Rectal smooth muscle tissue (tissue), 1 donor: Measurements from ENCODE around the gene PRSS33.
A peak's percentile ranks its signal among the peaks of the same experiment; 100 is the strongest.

Experiments used
- H3K27ac ChIP-seq: one replicate; pipeline ENCODE4 v1.7.0; 2013; ENCODE audit warnings: low read depth, low read length, inconsistent platforms
- H3K27me3 ChIP-seq: one replicate; pipeline ENCODE4 v1.7.0; 2013; ENCODE audit warnings: low read length; ENCODE audit not compliant: control insufficient read depth, insufficient read depth
- H3K36me3 ChIP-seq: one replicate; pipeline ENCODE4 v1.7.0; 2013; ENCODE audit warnings: low read length; ENCODE audit not compliant: control insufficient read depth, insufficient read depth
- H3K4me1 ChIP-seq: one replicate; pipeline ENCODE4 v1.7.0; 2013; ENCODE audit warnings: low read length; ENCODE audit not compliant: control insufficient read depth, insufficient read depth
- H3K4me3 ChIP-seq: one replicate; pipeline ENCODE4 v1.7.0; 2013; ENCODE audit warnings: low read length
- H3K9ac ChIP-seq: one replicate; pipeline ENCODE4 v1.7.0; 2013; ENCODE audit warnings: low read length

Gene PRSS33

DNA sequence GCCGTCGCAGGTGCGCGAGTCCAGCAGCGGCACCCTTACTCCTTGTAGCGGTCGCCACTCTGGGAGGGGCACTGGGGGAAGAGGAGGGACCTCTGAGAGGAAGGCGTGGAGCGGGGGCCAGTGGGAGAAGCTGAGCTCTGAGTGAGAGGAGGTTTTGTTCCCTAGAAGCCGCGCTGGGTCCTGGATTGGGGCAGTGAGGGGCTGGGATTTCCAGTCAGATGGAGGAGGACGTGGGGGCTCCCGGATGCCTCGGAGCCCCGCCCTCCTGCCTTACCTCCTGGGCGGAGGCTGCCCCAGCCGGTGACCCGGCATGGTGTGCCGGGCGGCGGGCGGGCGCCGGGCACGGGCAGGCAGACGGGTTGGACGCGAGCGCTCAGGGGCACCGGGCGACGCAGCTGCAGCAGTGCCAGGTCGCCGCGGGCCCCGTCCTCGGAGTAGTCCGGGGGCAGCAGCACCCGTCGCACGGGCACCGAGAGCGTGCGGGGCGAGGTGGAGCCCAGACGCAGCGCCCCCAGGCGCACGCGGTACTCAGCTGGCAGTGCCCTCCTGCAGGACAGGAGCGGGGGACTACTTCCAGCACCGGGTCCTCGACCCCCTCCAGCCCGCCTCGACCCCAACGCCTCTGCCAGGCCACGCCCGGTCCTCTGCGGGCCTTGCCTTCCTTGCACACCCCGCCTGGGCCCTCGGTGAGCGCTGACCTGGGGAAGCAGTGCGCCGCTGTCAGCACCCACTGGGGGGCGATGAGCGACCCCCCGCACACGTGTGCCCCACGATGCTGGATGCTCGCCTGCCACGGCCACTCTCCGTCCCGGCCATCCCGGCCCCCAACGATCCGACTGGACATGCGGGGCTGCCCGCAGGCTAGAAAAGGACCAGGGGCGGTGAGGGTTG lies 2.0 kb downstream of the PRSS33 start:
- Histone ChIP-seq H3K27ac (no peak overlapping the region), H3K27me3 (peaks cover 19% of the 10 kb centered on the region), H3K4me1 (no peaks in the 10 kb centered on the region), H3K36me3 (no peaks in the 10 kb centered on the region), H3K9ac (no peak overlapping the region), H3K4me3 (peak overlapping the region; percentile 43)

DNA sequence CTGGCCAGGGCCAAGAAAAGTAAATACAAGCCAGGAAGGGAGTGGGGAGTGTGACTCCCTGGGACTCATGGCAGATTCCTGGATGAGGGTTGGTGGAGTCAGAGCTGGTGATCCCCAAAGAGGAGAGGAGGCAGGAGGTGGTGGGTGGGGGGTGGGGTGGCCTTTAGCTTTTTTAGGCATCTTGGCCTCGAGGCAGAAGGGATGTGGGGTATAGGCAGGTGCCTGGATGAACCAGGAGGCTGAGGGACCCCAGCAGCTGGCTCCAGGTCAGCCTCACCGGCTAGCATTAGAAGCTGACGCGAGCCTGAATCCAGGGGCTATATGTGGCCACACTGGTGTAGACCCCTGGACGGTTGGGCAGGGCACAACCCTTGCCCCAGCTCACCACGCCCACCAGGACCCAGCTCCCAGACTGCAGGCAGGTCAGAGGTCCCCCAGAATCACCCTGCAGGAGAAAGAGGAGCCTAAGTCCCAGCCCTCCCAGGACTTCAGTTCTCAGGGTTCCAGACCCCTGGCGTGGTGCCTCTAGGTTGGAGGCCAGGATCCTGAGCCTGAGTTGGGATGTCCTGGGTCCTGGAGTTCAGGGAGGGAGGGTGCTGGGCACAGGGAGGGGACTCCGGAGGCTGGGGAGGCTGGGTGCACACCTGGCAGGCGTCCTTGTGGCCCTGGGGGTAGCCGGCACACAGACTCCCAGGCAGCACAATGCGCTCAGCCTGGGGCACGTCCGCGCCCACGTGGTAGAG lies 2.8 kb downstream of the PRSS33 start:
- peaks cover 19% of the 10 kb centered on the region for H3K27me3 ChIP-seq
- no peaks in the 10 kb centered on the region for H3K4me1 ChIP-seq
- H3K36me3 ChIP-seq, result no peaks in the 10 kb centered on the region
- no peak overlapping the region for H3K27ac ChIP-seq
- no peak overlapping the region for H3K9ac ChIP-seq
- H3K4me3 ChIP-seq, result peak overlapping the region; percentile 43

DNA sequence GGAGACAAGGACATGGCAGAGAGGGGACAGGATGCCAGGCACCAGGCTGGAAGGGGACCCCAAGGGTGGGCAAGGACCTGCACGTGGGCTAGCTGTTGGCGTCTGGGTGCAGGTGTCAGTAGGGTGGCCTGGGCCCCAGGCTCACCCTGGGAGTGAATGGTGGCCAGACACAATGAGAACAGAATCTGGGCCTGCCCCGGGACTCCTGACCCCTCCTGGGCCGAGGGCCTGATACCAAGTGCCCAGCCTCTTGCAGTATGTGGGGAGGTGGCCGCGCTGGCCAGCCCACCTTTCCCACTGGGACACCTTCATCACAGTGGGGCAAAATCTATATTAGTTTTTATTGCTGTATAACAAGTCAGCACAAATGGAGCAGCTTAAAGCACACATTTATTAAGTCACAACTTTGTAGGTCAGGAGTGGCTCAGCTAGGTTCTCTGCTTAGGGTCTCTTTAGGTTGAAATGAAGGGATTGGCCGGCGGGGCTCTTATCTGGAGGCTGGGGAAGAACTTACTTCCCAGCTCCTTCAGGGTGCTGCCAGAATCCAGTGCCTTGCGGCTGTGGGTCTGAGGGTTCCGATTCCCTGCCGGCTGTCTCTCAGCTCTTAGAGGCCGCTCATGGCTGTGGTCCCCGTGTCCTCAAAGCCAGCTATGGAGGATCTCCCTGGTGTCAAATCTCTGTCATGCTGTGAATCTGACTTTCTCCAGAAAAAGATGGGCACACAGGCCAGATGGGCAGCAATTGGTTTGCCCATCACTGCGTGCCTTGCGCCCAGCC lies 3.6 kb downstream of the PRSS33 start:
- no peak overlapping the region for H3K9ac ChIP-seq
- no peaks in the 10 kb centered on the region for H3K4me1 ChIP-seq
- no peak overlapping the region for H3K27ac ChIP-seq
- H3K4me3 ChIP-seq, result no peak overlapping the region
- peaks cover 19% of the 10 kb centered on the region for H3K27me3 ChIP-seq
- H3K36me3 ChIP-seq, result no peaks in the 10 kb centered on the region

DNA sequence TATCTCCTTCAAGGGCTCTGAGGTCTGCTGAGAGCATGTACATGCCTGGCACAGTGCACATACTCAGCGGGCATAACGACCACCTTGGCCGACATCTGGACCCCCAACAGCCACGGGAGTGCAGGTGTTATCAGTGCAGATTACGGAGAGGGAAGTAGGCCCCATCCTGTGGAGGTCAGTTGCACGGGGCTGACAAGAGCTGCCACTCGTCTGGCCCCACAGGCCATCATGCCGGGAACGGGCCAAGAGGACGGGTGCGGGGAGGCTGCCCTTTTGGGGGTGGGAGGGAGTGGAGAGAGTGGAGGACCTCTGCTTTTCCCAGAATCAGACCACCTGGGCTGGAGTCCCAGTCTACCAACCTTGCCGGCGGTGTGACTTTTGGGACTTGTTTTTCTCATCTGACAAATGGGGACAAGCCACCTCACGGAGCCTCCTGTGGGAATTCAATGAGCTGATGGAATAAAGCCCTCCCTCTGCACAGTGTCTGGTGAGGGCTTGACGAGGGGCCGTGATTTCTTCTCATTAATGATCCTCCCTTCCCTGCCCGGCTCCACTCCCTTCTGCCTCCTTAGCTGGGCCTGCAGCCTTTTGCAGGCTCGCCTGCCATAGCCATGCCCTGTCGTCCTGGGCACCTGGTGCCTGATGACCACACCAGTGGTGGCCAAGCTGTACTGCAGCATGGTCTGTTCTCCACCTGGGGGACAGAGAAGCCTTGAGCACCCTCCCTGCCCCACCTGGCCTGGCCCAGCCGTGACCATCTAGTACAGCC lies 4.6 kb downstream of the PRSS33 start:
- Histone ChIP-seq H3K4me3 (no peak overlapping the region), H3K36me3 (no peaks in the 10 kb centered on the region), H3K27me3 (peaks cover 16% of the 10 kb centered on the region), H3K27ac (no peak overlapping the region), H3K4me1 (peaks cover 3% of the 10 kb centered on the region), H3K9ac (no peak overlapping the region)

DNA sequence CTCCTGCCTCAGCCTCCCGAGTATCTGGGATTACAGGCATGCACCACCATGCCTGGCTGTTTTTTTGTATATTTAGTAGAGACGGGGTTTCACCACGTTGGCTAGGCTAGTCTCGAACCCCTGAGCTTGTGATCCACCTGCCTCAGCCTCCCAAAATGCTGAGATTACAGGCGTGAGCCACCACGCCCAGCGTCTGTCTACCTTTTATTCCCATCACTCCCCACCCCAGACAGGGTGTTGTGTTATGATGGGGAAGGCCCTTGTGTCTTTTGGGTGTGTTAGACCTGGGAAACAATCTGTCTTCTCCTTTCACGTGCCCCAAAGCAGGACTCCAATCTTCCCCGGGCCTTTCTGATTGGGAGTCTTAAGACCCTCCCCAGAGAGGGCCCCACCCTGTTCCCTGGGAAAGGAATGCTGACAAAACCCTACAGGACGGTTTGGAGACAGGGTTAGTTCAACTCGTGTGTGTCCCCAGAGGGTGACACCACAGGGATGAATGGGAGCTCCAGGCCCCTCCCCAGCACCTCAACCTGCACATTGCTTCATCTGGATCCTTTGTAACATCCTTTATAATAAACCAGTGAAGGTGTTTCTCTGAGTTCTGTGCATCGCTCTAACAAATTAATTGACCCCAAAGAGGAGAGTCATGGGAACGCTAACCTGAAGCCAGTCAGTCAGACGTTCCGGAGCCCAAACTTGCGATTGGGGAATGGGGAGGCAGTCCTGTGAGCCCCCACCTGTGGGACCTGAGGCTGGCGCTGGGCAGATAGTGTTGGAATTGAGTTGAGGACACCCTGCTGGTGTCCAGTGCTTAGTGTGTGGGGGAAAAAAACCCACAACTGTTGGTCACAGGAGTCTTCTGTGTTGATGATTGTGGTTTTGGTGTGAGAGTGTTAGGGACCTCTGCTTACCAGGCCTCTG lies 7.1 kb downstream of the PRSS33 start:
- H3K27ac ChIP-seq, result no peak overlapping the region
- peaks cover 3% of the 10 kb centered on the region for H3K4me1 ChIP-seq
- H3K27me3 ChIP-seq, result peaks cover 4% of the 10 kb centered on the region
- no peak overlapping the region for H3K4me3 ChIP-seq
- H3K9ac ChIP-seq, result no peak overlapping the region
- no peaks in the 10 kb centered on the region for H3K36me3 ChIP-seq

DNA sequence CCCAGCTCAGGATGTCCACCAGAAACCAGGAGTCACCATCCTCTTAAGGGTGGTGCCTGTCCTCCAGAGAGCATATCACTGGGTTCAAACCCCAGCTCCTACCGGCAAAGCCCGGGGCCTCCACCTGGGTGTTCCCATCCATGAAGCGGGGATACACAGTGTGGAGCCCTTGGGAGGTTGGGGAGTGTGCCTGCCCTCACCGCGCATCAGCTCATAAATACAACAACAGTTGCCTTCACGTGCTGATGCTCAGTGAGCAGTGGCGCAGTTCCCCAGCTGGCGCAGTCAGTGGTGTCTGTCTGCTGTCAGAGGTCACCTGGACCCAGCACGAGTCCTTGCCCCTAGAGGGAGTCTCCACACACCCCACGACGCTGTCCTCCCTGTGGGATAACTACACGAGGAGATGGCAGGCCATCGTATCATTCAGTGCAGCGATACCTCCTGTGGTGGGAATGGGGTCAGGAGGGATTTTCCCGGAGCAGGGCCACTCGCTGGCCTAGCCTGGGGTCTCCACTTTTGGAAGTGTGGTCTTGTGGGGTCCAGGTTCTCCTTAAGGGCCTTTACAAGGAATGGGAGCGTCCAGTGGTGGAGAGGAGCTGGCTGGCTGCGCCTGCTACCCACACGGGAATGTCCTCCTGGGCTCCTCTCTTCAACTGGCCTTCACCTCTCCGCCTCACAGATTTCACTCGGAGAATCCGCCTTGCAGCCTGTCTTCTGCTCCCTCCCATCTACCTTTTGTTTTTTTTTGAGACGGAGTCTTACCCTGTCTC lies 8.0 kb downstream of the PRSS33 start:
- H3K36me3 ChIP-seq, result peaks cover 5% of the 10 kb centered on the region
- no peak overlapping the region for H3K4me3 ChIP-seq
- H3K9ac ChIP-seq, result no peak overlapping the region
- H3K27me3 ChIP-seq, result no peaks in the 10 kb centered on the region
- peaks cover 3% of the 10 kb centered on the region for H3K4me1 ChIP-seq
- no peak overlapping the region for H3K27ac ChIP-seq

DNA sequence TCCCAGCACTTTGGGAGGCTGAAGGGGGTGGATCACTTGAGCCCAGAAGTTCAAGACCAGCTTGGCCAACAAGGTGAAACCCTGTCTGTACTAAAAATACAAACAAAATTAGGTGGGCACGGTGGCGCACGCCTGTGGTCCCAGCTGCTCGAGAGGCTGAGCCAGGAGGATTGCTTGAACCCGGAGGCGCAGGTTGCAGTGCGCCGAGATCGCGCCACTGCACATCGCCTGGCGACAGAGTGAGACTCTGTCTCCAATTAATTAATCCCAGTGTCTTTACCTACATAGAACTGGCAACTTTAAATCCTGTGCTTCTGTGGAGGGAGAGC lies 8.8 kb downstream of the PRSS33 start:
- H3K36me3 ChIP-seq, result peaks cover 11% of the 10 kb centered on the region
- peaks cover 3% of the 10 kb centered on the region for H3K4me1 ChIP-seq
- peak overlapping the region; percentile 95 for H3K4me3 ChIP-seq
- H3K27me3 ChIP-seq, result no peaks in the 10 kb centered on the region
- H3K27ac ChIP-seq, result peak overlapping the region; percentile 100
- H3K9ac ChIP-seq, result peak overlapping the region; percentile 100

DNA sequence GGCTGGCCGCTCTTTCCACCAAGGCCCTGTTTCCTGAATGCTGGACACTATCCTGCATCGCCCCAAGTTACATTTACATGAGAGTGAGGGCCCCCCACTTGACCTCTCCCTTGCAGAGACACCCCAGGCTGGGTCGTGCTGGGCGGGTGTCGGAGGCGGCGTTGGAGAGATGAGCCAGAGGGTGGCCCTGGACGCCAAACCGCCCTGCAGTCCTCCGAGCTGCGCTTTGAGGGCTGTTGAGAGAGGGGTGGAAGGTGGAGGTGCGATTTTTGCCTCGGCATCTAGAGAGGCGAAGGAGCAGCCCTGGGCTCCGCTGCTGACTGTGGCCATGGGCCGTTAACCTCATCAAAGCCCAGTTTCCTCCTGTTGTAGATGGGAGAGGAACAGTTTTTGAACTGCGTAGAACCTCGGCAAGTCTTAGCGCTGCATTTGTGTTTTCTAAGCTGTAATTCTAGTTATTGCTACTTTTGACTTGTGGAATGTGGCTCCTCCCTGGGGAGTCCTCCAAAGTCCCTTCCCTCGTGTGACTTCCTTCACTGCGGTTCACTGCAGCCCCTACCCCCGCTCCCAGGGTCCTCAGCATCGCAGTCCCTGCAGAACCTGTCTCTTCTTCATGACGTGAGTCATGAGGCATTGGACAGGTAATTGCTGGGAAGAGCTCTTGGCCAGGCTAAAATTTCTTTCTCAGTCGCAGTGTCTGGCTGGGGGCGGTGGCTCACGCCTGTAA lies 9.3 kb downstream of the PRSS33 start:
- peak overlapping the region; percentile 100 for H3K27ac ChIP-seq
- H3K4me3 ChIP-seq, result peak overlapping the region; percentile 95
- H3K27me3 ChIP-seq, result no peaks in the 10 kb centered on the region
- peak overlapping the region; percentile 100 for H3K9ac ChIP-seq
- H3K36me3 ChIP-seq, result peaks cover 16% of the 10 kb centered on the region
- H3K4me1 ChIP-seq, result peaks cover 3% of the 10 kb centered on the region

DNA sequence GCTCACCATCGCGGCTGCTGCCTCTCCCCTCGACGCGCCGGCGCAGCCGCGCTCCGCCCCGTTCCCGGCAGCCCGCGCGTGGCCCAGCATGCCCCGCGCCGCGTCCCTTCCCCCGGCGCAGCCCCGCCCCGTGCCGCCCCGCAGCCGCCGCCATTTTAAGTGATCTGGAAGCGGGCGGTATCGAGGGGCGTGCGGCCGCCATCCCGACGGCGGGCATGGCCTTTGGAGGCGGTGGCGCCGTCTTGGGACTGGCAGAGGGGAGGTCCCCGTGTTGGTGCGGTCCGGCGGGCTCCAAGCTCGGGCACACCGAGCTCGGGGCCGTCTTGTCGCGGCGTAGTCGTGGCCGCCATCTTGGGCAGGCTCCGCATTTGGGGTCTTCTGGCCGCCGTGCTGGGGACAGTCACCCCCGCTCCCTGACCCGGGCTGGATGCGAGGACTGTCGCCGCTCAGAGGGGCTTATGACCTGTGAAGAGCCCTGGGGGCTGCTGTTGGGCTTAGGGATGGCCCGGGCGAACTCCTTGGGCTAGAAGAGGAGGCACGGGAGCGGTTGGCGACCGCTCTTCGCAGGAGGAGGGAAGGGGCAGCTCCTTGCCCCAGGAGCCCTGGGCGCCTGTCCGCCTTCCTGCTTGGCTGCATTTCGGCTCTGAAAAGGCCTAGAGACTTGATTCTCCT lies 10.0 kb downstream of the PRSS33 start, which contains the start of gene ELOB:
Gene ELOB, minus strand, starts transcription at position 50 of the 672 bp plus-strand sequence. Its CDS starts 41 bp downstream, at position 9.
- peak within 1 kb of the TSS; percentile 100 for H3K9ac ChIP-seq
- H3K27me3 ChIP-seq, result no peaks in the 10 kb centered on the region
- H3K4me3 ChIP-seq, result peak within 1 kb of the TSS; percentile 95
- H3K4me1 ChIP-seq, result peaks cover 3% of the 10 kb centered on the region
- peaks cover 19% of the 10 kb centered on the region for H3K36me3 ChIP-seq
- peak within 1 kb of the TSS; percentile 100 for H3K27ac ChIP-seq
